NCI-H524 (cell line): Measurements from ENCODE around the gene POLR2J.
"Not testable (repeated sequence)": the region's sequence is repeated elsewhere in the genome, so short reads cannot be mapped to it uniquely, and the experiment has no call there.

Experiments used
- DNase-seq, 2 experiments: peaks; one replicate each; lab custom pipeline; 2025; lab: John Stamatoyannopoulos, UW

Gene POLR2J

DNA sequence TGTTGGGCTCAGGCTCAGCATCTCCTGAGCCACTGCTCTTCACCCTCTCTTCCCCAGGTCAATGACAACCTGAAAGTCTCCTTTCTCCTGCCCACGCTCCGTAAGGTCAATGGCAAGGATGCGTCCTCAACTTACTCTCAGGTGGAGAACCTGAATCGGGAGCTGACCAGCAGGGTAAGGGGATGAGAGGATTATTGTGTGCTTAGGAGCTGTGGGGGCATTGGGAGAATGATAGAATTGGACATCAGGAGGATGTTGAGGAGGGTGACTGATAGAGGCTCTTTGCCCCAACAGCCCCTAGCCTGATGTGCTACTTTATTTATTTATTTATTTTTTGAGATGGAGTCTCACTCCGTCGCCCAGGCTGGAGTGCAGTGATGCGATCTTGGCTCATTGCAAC is 12.6 kb downstream of the POLR2J start:
- DNase-seq, result no peak

DNA sequence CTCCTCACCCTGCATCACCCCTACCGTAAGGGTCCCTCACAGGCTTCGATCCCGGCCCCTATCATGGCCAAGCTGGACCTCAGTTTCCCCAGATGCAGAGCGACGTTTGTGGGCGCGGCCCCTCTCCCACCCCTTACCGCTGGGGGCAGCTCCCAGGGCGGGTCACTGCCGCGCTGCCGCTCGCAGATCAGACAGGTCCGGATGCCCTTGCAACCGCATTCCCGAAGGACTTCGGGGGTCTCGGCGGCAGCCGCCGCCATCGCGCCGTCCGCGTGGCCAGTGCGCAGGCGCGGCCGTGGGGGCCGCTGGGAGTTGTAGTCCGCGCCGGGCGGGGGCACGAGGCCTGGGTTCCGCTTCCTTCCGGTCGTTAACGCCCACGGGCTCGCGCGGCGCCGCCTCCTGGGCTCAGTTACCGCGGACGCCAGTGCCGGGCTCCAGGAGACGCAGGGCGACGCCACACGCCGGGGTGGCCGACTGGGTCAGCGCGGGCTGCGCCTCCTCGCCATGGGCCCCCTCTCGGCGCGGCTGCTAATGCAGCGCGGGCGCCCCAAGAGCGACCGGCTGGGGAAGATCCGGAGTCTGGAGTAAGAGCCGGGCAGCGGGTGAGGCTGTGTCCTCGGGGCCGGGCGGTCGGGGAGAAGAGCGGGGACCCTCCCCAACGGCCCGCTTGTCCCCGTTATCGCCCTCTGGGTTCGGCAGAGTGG is 14.0 kb downstream of the POLR2J start, which contains the start of the genes ALKBH4 and LRWD1:
Gene ALKBH4, minus strand, starts transcription at position 287 of the 704 bp plus-strand sequence. Its CDS starts 27 bp downstream, at position 260.
Gene LRWD1, plus strand, starts transcription at position 408 of the 704 bp plus-strand sequence. Its CDS starts 97 bp downstream, at position 505.
- peak; percentile 72 to 90 for DNase-seq

DNA sequence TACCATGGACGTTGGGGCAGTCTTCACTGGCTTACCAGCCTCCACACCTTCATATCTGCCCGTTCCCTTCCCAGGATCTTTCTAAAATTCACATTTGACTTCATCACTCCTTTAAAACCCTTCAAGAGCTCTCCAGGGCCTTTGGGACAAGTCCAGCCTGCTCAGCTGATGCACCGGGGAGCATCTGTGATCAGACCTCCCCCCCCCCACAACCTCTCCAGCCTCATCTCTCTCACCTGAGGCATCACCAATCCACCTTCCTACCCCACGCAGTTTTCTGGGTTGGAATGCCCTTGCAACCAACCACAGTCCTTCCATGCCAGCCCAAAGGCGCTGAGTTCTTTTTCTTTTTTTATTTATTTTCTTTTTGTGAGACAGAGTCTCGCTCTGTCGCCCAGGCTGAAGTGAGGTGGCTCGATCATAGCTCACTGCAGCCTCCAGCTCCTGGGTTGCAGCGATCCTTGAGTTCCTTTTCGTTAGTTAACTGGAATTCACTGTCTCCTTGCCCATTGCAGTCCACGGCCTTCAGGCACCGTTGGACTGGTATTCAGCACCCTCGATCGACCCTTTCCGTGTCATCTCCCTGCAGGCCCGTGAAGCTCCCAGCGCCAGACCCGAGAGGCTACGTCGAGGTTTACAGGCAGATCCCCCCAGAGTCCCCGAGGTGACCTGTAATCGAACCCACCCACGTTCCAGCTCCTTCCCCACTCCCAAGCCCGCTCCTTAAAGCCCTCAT is 14.7 kb downstream of the POLR2J start:
- DNase-seq, result peak in 1 of 2 experiments; percentile 21

DNA sequence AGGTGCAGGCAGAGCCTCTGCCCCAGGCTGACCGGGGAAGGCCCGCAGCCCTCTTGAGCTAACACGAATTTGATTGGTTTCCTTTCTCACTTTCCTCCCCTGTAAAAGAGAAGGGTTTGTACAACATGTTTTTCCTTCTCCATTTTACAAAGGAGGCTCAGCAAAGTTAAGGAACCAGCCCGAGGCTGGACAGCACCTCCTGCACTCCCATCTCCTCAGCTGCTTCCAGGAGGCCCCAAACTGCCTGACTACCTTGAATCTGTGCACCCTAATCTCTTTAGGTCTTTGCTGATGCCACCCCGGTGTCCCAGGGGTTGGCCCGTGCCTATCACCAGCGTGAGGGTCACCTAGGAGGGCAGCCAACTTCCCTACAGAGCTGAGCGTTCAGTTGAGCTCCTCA is 18.3 kb downstream of the POLR2J start:
- DNase-seq, result no peak

DNA sequence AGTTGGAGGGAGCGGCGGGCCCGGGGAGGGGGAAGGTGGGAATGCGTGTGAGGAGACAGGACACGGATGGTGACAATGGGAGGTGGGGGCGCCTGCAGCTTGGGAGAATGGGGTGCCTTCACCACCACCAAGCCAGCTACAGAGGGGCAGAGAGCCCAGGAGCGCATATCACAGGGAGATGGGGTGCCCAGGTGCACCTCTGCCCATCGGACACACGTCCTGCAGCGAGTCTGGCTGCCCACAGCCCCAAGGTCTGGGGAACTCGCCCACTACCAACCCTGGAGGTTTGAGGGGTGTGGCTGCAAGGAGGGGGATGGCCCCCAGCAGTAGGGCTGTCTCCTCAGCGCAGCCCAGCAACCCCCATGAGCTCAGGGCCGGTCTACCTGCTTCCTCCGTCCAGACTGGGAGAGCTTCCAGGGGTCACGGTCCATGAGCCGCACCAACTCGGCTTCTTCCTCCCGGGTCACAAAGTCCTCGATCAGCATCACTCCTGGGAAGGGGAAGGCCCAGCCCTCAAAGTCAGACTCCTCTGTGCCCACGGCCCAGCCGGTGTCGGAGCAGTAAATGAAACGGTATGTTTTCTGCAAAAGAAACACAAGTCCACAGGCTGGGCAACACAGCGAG is 19.4 kb downstream of the POLR2J start:
- DNase-seq, result no peak

DNA sequence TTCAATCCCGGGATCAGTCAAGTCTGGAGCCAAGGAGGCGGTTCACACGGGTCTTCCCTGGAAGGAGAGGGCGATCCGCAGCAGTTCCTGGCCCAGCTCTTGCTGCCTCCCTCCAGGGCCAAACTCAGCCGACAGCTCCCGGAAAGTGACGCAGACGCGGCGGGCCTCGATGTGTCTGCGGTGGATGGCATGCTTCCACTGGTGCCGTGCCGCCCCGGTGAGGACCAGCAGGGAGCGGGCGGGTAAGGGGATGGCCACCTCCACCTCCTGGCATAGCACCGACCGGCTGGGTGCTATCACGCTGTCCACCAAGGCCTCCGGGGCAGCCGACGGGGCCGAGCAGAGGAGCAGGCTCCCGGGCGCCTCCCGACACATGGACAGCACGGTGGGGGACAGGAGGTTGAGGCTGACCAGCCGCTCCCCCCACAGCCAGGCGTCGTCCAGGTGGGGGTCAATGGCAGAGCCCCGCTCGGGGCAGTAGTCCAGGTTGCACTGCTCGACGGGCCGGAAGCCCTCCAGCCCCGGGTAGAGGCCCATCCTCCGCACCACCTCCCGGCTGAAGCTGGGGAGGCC is 21.3 kb downstream of the POLR2J start:
- no peak for DNase-seq

DNA sequence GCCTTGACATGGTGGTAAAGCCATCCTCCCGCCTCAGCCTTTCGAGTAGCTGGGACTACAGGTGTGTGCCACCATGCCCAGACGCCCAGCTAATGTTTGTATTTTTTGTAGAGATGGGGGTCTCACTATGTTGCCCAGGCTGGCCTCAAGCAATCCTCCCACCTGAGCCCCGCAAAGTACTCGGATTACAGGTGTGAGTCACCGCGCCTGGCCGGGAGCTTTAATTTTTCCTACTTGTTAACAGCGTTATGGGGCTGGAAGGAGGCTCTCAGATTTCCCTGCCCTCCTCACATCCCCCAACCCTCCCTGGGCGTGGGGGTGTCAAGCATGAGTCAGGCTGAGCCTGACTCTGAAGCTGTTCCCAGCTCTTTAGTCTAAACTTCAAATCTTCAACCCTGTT is 22.4 kb downstream of the POLR2J start:
- no peak for DNase-seq

DNA sequence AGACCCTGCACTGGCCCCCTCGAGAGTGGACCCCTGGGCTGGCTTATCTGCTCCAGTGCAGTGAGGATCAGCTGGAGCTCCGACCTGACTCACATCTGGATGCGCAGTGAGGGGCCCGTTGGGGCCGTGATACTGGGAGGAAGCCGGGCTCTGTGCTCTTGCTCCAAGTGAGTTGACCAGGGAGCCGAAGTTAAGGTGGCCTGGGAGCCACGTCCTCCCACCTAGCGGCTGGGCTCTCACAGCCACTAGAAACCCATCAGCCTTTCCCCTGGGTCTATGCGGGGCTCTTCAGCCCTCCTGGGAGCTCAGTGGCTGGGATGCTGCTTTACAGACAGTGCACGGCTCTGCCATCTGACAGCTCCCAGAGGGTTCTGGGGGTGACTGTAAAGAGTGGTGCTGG is 23.1 kb downstream of the POLR2J start:
- DNase-seq, result no peak

DNA sequence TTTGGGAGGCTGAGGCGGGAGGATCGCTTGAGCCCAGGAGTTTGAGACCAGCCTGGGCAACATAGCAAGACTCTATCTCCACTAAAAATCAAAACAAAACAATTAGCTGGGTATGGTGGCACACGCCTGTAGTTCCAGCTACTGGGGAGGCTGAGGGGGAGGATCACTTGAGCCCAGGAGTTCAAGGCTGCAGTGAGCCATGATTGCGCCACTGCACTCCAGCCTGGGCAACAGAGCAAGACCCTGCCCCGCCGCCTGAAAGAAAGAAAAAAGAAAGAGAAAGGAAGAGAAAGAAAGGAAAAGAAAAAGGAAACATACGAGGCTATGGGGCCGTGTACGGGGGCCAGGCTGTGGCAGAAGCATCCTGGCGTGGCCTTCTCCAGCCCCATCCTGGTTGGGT is 23.8 kb downstream of the POLR2J start:
- not testable (repeated sequence) for DNase-seq

DNA sequence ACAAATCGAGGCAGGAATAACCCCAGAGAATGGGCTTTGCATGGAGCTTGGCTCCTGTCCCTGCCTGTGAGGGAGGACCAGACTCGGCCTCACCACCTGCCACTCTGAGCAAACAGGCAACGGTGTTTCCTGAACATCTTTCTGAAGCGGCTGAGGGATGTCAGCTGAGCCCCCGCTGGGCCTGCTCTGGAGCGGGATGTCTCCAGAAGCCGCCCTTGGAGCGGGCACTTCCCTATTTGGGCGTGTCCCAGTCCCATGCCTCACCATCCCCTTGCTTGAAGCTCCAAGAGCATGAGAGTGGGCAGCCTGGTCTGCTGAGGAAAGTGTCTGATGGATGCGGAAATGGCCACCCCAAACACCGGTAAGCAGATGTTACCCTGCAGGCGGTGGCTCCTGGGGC is 24.3 kb downstream of the POLR2J start:
- no peak for DNase-seq

DNA sequence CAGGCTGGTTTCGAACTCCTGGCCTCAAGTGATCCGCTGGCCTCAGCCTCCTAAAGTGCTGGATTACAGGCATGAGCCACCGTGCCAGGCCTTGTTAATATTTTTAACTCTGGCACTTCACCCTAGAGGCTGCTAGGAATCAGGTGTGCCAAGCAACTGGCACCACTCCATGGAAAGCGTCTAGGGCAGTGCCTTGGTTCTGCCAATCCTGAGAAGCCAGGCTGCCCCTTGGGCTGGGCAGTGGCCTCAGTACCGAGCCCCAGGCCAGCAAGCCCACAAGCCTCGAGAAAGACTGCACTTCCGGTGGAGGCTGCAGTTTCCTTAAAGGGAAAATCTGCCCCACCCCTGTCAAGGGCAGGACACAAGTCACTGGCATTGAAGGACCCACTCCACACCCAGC is 25.4 kb downstream of the POLR2J start:
- DNase-seq, result no peak

DNA sequence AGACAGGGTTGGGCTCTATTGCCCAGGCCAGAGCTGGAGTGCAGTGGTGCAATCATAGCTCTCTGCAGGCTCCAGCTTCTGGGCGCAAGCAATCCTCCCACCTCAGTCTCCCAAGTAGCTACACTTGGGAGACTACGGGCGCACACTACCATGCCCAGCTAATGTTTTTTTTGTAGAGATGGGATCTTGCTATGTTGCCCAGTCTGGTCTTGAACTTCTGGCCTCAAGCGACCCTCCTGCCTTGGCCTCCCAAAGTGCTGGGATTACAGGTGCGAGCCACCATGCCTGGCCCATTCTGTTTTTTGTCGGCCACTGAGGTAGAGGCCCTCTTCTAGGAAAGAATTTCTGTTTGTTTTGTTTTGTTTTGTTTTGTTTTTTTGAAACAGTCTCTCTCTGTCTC is 26.3 kb downstream of the POLR2J start:
- no peak for DNase-seq

DNA sequence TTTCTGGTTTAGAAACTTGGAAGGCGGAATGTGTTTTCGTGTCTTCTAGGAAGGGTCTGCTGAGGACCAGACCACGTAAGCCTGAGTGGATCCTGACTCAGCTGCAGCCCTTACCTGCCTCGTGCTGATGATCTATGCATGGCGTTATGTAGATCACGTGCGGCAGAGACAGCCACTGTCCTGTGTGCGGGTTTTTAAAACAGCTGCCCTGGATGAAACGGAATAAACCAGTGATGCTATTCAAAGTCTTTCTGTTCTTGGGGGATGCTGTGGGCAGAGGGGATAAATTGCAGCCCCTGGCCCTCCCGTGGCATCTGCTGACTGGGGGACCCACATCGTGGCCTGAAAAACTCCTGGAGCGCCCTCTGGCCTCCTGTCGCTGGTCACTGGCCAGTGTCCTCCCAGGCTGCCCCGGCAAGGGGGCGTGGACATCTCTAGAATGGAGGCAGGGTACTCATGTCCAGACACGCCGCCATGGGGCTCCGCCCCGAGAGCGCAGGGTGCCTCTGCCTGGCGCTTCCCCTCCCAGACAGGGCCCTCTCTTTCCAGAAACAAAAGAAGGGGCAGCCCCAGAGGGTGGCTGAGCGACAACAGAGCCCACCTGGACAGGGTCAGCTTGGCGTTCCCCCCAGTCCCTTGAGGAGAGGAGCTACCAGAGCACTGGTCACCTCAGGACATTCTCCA is 27.2 kb downstream of the POLR2J start:
- no peak for DNase-seq

DNA sequence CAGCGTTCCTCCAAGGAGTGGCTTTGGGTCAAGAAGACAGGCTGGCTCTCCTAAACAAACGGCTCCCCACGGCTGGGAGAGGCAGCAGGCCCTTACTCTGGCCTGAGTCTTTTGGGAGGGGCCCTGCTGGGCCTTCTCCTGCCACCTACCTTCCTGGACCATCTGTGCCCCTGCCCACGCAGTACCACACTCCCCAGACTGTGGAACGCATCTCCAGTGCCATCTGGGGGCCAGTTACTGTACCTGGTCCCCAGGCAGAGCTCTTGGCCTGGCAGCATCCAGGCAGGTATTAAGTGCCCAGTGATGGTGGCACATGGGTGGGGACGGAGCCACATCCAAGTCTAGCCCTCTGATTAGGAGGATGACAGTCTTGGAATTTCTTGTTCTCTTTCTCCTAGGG is 28.5 kb downstream of the POLR2J start:
- peak; percentile 63 to 77 for DNase-seq

DNA sequence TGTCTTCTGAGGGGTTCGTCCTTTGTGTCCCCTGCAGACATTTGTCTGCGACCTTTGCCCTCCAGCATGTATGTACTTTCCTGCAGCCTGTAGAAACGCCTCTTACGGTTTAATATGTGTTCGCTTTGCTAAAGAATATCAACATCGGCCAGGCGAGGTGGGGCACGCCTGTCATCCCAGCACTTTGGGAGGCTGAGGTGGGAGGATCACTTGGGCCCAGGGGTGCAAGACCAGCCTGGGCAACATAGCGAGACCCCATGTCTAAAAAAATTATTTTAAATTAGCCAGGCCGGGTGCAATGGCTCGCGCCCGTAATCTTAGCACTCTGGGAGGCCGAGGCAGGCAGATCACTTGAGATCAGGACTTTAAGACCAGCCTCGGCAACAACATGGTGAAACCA is 29.6 kb downstream of the POLR2J start:
- no peak for DNase-seq

DNA sequence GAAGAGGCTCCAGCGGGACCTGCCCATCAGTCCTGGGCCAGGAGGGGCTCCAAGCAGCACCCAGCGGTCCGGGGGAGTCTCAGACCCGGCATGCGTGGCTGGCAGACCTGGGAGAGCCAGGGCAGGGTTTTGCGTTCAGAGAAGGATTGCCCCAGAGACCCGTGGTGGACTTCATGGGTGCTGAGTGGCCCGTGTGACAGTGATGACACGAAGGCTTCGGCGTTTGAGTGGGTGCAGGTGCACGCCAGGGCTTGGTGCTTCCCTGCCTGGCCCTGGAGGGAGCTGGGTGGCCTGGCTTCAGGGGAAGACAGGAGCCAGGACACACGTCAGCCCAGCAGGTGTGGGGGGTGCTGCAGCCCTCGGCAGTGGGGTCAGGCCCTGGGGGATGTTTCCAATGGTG is 31.4 kb downstream of the POLR2J start:
- DNase-seq, result no peak

DNA sequence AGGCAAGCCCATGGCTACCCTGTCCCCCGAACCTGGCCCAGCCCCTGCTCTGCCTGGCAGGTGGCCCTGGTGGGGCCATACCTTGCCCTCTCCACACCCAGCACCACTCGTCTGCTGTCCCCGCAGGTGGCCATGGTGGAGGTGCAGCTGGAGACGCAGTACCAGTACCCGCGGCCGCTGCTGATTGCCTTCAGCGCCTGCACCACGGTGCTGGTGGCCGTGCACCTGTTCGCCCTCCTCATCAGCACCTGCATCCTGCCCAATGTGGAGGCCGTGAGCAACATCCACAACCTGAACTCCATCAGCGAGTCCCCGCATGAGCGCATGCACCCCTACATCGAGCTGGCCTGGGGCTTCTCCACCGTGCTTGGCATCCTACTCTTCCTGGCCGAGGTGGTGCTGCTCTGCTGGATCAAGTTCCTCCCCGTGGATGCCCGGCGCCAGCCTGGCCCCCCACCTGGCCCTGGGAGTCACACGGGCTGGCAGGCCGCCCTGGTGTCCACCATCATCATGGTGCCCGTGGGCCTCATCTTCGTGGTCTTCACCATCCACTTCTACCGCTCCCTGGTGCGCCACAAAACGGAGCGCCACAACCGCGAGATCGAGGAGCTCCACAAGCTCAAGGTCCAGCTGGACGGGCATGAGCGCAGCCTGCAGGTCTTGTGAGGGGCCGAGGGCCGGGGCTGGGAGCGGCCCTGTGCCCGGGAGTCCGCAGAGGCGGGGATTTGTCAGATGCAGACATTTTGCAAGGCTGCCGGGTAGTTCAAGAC is 32.1 kb downstream of the POLR2J start:
- DNase-seq, result no peak

DNA sequence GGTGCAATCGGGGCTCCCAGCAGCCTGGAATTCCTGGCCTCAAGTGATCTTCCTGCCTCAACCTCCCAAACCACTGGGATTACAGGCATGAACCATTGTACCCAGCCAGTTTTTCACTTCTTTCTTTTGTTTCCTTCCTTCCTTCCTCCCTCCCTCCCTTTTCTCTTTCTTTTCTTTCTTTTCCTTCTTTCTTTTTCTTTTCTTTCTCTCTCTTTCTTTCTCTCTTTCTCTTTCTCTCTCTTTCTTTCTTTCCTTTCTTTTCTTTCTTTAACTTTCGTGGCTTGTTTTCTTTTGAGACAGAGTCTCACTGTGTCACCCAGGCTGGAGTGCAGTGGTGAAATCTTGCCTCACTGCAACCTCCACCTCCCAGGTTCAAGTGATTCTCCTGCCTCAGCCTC is 33.0 kb downstream of the POLR2J start:
- DNase-seq, result no peak

DNA sequence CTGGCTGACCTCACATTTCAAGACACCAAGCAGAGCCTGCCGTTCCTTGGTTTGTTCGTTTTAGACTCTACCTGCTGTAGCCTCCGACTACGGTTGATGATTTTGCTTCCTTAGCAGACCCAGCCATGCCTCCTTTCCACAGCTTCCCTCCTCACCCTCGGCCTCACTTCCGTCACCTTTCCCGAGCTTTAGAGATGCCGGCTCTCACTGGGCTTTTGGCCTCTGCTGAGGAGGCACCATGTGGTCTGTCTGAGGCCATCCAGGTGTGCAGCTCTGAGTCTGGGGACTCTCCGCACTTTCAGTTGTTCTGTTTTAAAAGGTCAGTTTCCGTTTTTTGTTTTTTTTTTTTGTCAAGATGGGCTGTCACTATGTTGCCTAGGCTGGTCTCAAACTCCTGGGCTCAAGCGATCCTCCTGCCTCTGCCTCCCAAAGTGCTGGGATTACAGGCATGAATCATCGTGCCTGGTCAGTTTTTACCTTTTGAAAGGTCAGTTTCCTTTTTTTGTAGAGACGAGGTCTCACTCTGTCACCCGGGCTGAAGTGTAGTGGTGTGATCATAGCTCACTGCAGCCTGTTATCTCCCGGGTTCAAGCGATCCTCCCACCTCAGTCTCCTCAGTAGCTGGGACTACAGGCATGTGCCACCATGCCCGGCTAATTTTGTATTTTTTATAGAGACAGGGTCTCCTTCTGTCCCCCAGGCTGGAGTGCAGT is 33.6 kb downstream of the POLR2J start:
- no peak for DNase-seq

DNA sequence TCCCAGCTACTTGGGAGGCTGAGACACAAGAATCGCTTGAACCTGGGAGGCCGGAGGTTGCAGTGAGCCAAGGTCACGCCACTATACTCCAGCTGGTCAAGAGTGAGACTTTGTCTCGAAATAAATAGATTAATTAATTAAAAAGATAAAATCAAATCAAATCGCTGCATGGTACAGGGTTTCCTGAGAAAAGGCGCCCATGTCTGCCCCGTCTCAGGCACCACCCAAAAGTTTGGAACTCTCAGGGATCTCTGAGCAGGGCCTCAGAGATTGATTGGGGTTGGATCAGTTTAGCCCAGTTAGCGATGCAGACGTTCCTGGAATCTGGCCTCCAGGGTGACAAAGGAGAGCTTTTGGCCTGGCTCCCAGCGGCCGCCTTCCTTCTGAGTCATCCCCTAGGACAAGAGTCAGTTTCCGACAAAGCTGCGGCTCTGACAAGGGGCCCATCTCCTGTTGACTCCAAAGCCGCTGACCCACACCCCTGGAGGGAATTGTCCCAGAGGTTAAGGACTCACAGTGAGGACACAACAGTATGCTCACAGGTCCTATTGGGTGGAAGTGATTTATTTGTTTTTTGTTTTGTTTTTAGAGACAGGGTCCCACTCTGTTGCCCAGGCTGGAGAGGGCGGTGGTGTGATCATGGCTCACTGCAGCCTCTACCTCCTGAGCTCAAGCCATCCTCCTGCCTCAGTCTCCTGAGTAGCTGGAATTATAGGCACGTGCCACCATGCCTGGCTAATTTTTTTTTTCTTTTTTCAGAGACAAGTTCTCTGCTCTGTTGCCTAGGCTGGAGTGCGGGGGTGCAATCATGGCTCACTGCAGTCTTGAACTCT is 38.5 kb downstream of the POLR2J start:
- no peak for DNase-seq
